ENCODE data around the gene ASCL1. TPM values are rescaled to one million over a fixed set of nuclear protein-coding genes. Genes with fewer than 3 reads are reported as not detected.
A peak's percentile ranks its signal among the peaks of the same experiment; 100 is the strongest.

ASCL1 gene
- polyA plus RNA-seq (ENCODE audit: insufficient read length in 4 of 4), result under 1 TPM in 3 of 4 donors, not detected in 1; 0.12 to 0.30 (median 0.14) TPM

- DNase-seq (ENCODE audit: low read depth in 4 of 4, low spot score in 2 of 4), result no peak
Measured at GRCh38 chr12:102957339-102958050, at the start of gene ASCL1. TSS of gene ASCL1 (plus strand) at chr12:102957674. CDS start at chr12:102958245, 571 bp downstream.

DNA sequence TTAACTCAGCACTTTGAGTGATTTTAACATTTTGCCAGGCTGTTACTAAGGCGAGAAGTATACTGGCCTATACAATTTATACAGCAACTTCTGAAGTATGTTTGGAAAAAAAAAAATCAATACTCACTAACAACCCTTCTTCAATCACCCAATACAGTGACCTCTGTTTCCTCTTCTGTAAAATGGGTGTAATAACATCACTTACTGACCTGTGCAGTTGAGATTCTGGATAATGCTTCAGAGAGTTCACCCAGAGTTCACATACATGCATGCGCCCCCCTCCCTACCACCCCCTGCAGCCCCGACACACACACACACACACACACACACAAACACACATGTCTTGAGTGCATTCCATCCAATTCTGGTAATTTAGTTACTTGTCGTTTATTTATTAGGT is 49.6 kb upstream of the ASCL1 start:
- no peak for DNase-seq (ENCODE audit: low read depth in 4 of 4, low spot score in 2 of 4)

- no peak for DNase-seq (ENCODE audit: low read depth in 4 of 4, low spot score in 2 of 4)
Measured at GRCh38 chr12:102910137-102910536, 47.3 kb upstream of the ASCL1 start.

GRCh38 chr12:102910792-102911191 is 46.7 kb upstream of the ASCL1 start:
- no peak for DNase-seq (ENCODE audit: low read depth in 4 of 4, low spot score in 2 of 4)

DNA sequence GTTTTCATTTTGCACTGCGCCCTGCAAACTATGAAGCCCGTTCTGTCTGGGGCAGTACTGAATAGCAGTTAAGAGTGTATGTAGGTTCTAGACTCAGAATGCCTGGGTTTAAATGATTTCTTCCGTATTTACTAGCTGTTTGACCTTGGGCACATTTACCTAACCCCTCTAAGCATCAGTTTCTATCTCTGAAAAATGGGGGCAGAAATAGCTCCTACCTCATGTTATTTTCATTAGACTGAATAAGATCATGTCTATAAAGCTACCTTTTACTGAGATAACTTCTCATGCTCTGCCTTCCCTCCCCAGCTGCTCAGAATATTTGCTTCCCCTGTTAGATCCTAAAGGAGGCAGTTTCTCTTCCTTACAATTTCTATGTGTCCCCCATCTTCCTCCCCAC is 46.2 kb upstream of the ASCL1 start:
- DNase-seq (ENCODE audit: low read depth in 4 of 4, low spot score in 2 of 4), result no peak

DNA sequence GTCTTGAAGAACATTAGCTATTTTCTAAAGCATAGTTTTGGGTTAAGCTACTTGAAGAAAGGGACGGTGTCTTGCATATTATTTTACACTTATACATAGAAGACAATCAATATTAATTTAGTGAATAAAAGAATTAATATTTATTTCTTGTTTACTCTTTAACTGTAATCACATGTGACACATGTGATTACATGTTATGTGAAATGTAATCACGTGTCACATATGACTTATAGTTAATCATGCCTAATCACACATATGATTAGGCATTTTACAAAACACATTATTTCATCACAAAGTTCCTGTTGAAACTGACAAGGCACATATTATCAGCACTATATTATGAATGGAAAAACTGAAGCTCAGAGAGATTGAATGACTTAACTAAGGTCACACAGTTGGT is 45.2 kb upstream of the ASCL1 start:
- DNase-seq (ENCODE audit: low read depth in 4 of 4, low spot score in 2 of 4), result no peak

DNA sequence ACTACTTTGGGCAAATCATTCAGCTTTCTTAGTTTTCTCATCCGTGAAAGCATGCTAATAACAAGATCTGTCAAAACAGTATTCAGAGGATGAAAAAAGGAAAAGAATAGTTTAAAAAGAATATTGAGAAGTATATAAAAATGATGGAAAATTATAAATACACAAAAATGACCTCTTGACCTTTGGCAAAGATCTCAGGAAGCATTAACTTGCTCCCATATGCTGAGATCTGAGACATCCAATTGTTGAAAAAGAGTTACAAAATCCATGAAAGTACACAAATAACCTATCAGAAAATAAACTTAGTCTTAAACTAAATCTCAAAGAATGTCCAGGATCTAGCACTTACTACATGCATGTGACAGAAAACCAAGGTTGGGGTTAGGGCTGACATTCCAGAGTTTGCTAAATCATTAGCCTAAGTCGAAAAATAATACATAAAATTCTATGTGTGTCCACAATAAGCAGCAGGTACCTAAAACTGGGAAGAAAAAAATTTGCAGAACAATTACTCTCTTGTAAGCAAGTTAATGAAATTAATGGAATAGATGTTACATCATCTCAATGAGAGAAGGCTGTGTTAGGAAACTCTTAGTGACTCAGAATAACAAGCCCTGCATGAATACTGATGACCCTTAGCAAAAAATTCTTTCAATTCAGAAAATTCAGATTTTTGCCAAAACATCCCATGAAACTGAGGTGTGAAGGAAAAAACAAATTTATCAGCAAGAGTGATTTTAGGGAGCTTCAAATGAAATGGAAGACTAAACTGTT is 43.8 kb upstream of the ASCL1 start:
- no peak for DNase-seq (ENCODE audit: low read depth in 4 of 4, low spot score in 2 of 4)

DNA sequence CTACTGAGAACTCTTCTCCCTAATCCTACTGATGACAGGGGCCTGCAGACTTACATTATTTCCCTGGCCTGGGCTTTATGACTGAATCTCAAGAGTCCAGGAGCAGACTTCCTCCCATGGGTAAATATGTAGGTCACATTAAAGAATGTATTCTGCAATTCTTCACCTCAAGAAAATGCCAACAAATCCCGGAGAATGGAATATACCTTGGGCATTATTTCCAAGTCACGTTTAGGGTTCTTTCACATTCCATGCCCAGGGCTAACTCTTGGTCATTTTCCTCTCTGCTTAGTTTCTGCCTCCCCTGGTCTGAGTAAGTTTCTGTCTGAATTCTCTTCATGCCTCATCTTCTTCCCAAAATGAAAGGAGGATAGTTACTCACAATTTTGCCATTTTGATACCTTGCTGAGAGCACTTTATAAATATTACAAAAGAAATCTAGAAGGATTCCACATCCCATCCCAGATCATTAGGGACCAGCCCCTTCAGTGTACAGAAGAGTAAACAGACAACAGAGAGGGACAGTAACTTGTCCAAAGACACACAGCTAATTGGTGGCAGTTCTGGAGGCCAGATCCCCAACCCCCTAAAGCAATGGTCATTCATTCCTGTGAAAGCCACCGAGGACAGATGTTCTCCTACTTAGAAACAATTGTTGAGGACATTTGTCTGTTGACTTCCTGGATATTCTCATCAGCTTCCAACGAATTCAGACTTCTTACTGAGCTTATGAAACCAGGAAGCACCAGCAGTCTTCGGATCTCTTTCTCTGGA is 41.0 kb upstream of the ASCL1 start:
- no peak for DNase-seq (ENCODE audit: low read depth in 4 of 4, low spot score in 2 of 4)

GRCh38 chr12:102917026-102917787 is 40.3 kb upstream of the ASCL1 start, which contains the start of gene PAH:
TSS of gene PAH (minus strand) at chr12:102917244. CDS start at chr12:102917130, 114 bp downstream.
- DNase-seq (ENCODE audit: low read depth in 4 of 4, low spot score in 2 of 4), result peak in 1 of 4 donors; percentile 12

- no peak for DNase-seq (ENCODE audit: low read depth in 4 of 4, low spot score in 2 of 4)
Measured at GRCh38 chr12:102918840-102919239, 38.6 kb upstream of the ASCL1 start.

GRCh38 chr12:102920271-102920670 is 37.2 kb upstream of the ASCL1 start:
- DNase-seq (ENCODE audit: low read depth in 4 of 4, low spot score in 2 of 4), result no peak

- no peak for DNase-seq (ENCODE audit: low read depth in 4 of 4, low spot score in 2 of 4)
Measured at GRCh38 chr12:102921240-102921639, 36.2 kb upstream of the ASCL1 start.

GRCh38 chr12:102927220-102927619 is 30.3 kb upstream of the ASCL1 start:
- no peak for DNase-seq (ENCODE audit: low read depth in 4 of 4, low spot score in 2 of 4)

GRCh38 chr12:102933168-102933567 is 24.3 kb upstream of the ASCL1 start:
- no peak for DNase-seq (ENCODE audit: low read depth in 4 of 4, low spot score in 2 of 4)

DNA sequence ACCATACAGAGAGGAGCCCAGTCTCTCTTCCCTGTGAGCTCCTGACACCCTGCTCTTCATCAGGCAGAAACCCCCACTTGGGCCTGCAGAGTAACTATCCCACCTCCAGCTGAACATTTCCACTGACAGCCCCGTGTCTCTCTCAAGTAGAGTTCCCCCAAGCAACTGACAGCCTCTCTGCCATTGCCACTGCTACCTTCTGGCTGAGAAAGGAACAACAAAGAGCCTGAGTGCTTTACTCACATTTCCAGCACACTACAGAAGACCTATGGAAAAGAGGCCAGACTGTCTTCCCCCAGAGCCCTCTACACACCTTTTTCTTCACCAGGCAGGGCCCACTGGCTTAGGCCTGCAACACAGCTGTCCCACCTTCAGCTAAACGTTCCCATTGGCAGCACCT is 18.4 kb upstream of the ASCL1 start:
- DNase-seq (ENCODE audit: low read depth in 4 of 4, low spot score in 2 of 4), result no peak

GRCh38 chr12:102939670-102940222 is 17.7 kb upstream of the ASCL1 start:
- no peak for DNase-seq (ENCODE audit: low read depth in 4 of 4, low spot score in 2 of 4)

DNA sequence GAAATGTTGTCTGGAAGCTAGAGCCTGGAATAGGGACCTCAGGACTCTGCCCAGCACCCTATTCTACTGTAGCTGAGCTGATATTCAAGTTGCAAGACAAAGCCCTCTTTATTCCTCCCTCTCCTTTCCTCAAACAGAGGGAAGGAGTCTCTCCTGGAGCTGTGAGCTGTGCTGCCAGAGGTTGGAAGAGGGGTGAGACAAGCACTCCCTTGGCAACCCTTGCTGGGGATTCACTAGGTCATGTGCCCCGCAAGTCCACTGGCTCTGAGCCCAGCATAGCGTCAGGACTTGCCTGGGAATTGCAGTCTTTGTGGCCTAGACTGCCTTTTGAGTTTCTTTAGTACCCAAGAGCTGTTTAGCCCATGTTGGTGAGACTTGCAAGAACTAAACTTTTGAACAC is 11.4 kb upstream of the ASCL1 start:
- DNase-seq (ENCODE audit: low read depth in 4 of 4, low spot score in 2 of 4), result no peak

GRCh38 chr12:102948941-102949352 is 8.5 kb upstream of the ASCL1 start:
- no peak for DNase-seq (ENCODE audit: low read depth in 4 of 4, low spot score in 2 of 4)

DNA sequence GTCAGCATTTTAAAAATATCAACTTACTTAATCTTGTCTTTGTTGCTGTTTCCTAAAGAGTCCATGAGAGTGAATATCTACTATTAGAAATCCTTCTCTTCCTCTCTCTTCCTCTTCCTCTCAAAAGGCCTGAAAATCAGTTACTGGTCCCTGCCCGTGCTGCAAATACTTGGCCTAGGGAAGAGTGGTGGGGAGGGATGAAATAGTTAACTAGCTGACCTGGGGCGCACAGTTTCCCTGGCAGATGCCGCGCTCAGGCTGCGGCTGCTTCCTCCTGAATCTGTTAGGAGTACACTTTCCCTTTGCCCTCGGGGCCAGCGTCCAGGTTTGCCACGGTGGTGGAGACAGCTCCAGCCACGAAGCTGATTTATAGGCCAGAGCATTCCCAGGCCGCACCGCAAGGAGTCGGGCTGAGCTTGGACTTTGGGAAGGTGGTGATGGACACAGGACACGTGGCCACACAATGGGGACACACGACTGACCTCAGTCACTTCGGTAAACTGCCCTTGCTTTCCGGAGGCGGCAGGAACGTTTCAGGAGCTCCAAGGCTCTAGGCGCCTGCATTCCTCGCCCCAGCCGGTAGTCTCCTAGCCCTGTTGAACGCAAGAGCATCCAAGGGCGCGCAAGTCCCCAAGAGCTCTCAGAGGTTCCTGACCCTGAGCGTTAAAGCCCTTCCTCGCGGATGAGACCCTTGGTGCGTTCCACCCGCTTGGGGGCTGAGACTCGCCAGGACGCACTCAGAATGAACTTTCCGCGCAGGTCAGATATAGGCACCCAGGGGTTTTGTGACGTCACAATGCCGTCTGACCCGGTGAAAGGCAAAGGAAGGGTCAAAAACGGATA is 7.1 kb upstream of the ASCL1 start:
- no peak for DNase-seq (ENCODE audit: low read depth in 4 of 4, low spot score in 2 of 4)
